Activated T-cell treated with anti-CD3 and anti-CD28 coated beads, Interleukin-2, amount 50 U/mL, for 72 hours (primary cell): ENCODE results near the gene DOCK9. TPM values are rescaled to one million over a fixed set of nuclear protein-coding genes. Genes with fewer than 3 reads are reported as not detected.

Experiments
- ATAC-seq, 2 donors: fragments of 150-1000 bp; cut with Tn5 transposase; replicated peaks in 1 of 2; 2 replicates each; pipeline ENCODE4 v1.10.0; 2021; ENCODE audit warnings: moderate library complexity in 2 of 2, mild to moderate bottlenecking in 1 of 2
- DNase-seq, 2 donors: peaks; one replicate each; pipeline ENCODE4 v3.0.0; 2021 to 2022; ENCODE audit warnings: mixed read lengths in 1 of 2
- H3K27ac Mint-ChIP-seq: one replicate; pipeline ENCODE4 v1.8.0; 2022; ENCODE audit warnings: mild to moderate bottlenecking, moderate library complexity, mixed read lengths
- H3K27me3 Mint-ChIP-seq: one replicate; pipeline ENCODE4 v1.8.0; 2022; ENCODE audit warnings: low read depth, mixed read lengths
- H3K36me3 Mint-ChIP-seq, 2 donors: one replicate each; pipeline ENCODE4 v1.8.0; 2022; ENCODE audit warnings: mixed read lengths in 2 of 2, mild to moderate bottlenecking in 1 of 2; ENCODE audit not compliant: insufficient read depth in 2 of 2
- H3K4me1 Mint-ChIP-seq: one replicate; pipeline ENCODE4 v1.8.0; 2022; ENCODE audit warnings: low read depth, mixed read lengths
- H3K4me3 Mint-ChIP-seq, 2 donors: one replicate each; pipeline ENCODE4 v1.8.0; 2022; ENCODE audit warnings: mild to moderate bottlenecking in 2 of 2, mixed read lengths in 2 of 2, moderate library complexity in 2 of 2
- H3K9me3 Mint-ChIP-seq, 2 donors: one replicate each; pipeline ENCODE4 v1.8.0; 2022; ENCODE audit warnings: mixed read lengths in 2 of 2
- total RNA-seq, 2 donors: library from RNA; stranded (reverse); gene quantifications; one replicate each; pipeline ENCODE4 v1.2.3, GENCODE V29; 2022

Gene DOCK9
- total RNA-seq, 2 donors from 2014 or later = 51.6 to 71.5 TPM

GRCh38 chr13:98774776-98775175 lies 203.1 kb downstream of the DOCK9 start:
- ATAC-seq = no peak
- no peaks in the 10 kb centered on the region for H3K4me1 Mint-ChIP-seq
- no peak overlapping the region for H3K27ac Mint-ChIP-seq
- peaks cover 0 to 12% of the 10 kb centered on the region in 2 donors for H3K9me3 Mint-ChIP-seq
- H3K36me3 Mint-ChIP-seq = peaks cover 0 to 9% of the 10 kb centered on the region in 2 donors
- H3K27me3 Mint-ChIP-seq = peaks cover 14% of the 10 kb centered on the region
- H3K4me3 Mint-ChIP-seq = no peak overlapping the region
- no peak for DNase-seq

- no peak overlapping the region for H3K27ac Mint-ChIP-seq
- peaks cover 0 to 10% of the 10 kb centered on the region in 2 donors for H3K36me3 Mint-ChIP-seq
- peaks cover 12% of the 10 kb centered on the region for H3K27me3 Mint-ChIP-seq
- H3K4me3 Mint-ChIP-seq = no peak overlapping the region
- no peak for ATAC-seq
- H3K9me3 Mint-ChIP-seq = peaks cover 0 to 19% of the 10 kb centered on the region in 2 donors
- no peak for DNase-seq
- H3K4me1 Mint-ChIP-seq = no peaks in the 10 kb centered on the region
Measured at GRCh38 chr13:98773921-98774320, 203.9 kb downstream of the DOCK9 start.

GRCh38 chr13:98772794-98773452 lies 204.9 kb downstream of the DOCK9 start:
- no peak for ATAC-seq

GRCh38 chr13:98771838-98772611 lies 205.8 kb downstream of the DOCK9 start:
- no peak for ATAC-seq
- no peak for DNase-seq
- Mint-ChIP-seq H3K27ac (no peak overlapping the region), H3K36me3 (peaks cover 0 to 10% of the 10 kb centered on the region in 2 donors), H3K27me3 (peaks cover 7% of the 10 kb centered on the region), H3K4me3 (no peak overlapping the region), H3K4me1 (no peaks in the 10 kb centered on the region), H3K9me3 (peaks cover 0 to 20% of the 10 kb centered on the region in 2 donors)

More at GRCh38 chr13:98772794-98773452, 204.9 kb downstream of the DOCK9 start:
- Mint-ChIP-seq H3K9me3 (peaks cover 0 to 20% of the 10 kb centered on the region in 2 donors), H3K36me3 (peaks cover 0 to 10% of the 10 kb centered on the region in 2 donors), H3K4me3 (no peak overlapping the region), H3K4me1 (no peaks in the 10 kb centered on the region), H3K27me3 (peaks cover 9% of the 10 kb centered on the region), H3K27ac (no peak overlapping the region)
- no peak for DNase-seq

- Mint-ChIP-seq H3K27ac (no peak overlapping the region), H3K9me3 (peaks cover 0 to 20% of the 10 kb centered on the region in 2 donors), H3K27me3 (peaks cover 14% of the 10 kb centered on the region), H3K4me3 (no peak overlapping the region), H3K4me1 (no peaks in the 10 kb centered on the region), H3K36me3 (peaks cover 0 to 10% of the 10 kb centered on the region in 2 donors)
- DNase-seq = no peak
- no peak for ATAC-seq
Measured at GRCh38 chr13:98769736-98770135, 208.1 kb downstream of the DOCK9 start.

GRCh38 chr13:98768522-98768921 lies 209.3 kb downstream of the DOCK9 start:
- Mint-ChIP-seq H3K4me1 (no peaks in the 10 kb centered on the region), H3K4me3 (no peak overlapping the region)

GRCh38 chr13:98766697-98767096 lies 211.2 kb downstream of the DOCK9 start:
- no peaks in the 10 kb centered on the region for H3K4me1 Mint-ChIP-seq
- H3K27me3 Mint-ChIP-seq = peaks cover 14% of the 10 kb centered on the region
- H3K36me3 Mint-ChIP-seq = peaks cover 0 to 10% of the 10 kb centered on the region in 2 donors
- peaks cover 0 to 23% of the 10 kb centered on the region in 2 donors for H3K9me3 Mint-ChIP-seq
- no peak overlapping the region for H3K27ac Mint-ChIP-seq
- ATAC-seq = no peak
- no peak for DNase-seq
- no peak overlapping the region for H3K4me3 Mint-ChIP-seq

More at GRCh38 chr13:98768522-98768921, 209.3 kb downstream of the DOCK9 start:
- H3K27ac Mint-ChIP-seq = no peak overlapping the region
- H3K36me3 Mint-ChIP-seq = peaks cover 0 to 10% of the 10 kb centered on the region in 2 donors
- H3K9me3 Mint-ChIP-seq = peaks cover 0 to 20% of the 10 kb centered on the region in 2 donors
- H3K27me3 Mint-ChIP-seq = peaks cover 14% of the 10 kb centered on the region
- no peak for ATAC-seq
- DNase-seq = no peak

- ATAC-seq = no peak
- no peak for DNase-seq
- peaks cover 0 to 7% of the 10 kb centered on the region in 2 donors for H3K36me3 Mint-ChIP-seq
- no peaks in the 10 kb centered on the region for H3K4me1 Mint-ChIP-seq
- no peak overlapping the region for H3K27ac Mint-ChIP-seq
- peaks cover 0 to 19% of the 10 kb centered on the region in 2 donors for H3K9me3 Mint-ChIP-seq
- H3K27me3 Mint-ChIP-seq = peaks cover 17% of the 10 kb centered on the region
- no peak overlapping the region for H3K4me3 Mint-ChIP-seq
Measured at GRCh38 chr13:98765996-98766519, 211.8 kb downstream of the DOCK9 start.

GRCh38 chr13:98761986-98762616 lies 215.8 kb downstream of the DOCK9 start:
- H3K27ac Mint-ChIP-seq = no peak overlapping the region
- H3K4me1 Mint-ChIP-seq = no peaks in the 10 kb centered on the region
- peaks cover 29% of the 10 kb centered on the region for H3K27me3 Mint-ChIP-seq
- peaks cover 3 to 5% of the 10 kb centered on the region in 2 donors for H3K36me3 Mint-ChIP-seq
- DNase-seq (no peak), ATAC-seq (no peak)
- peak overlapping the region; percentile 26 to 61 for H3K4me3 Mint-ChIP-seq
- peaks cover 2 to 9% of the 10 kb centered on the region in 2 donors for H3K9me3 Mint-ChIP-seq

- H3K36me3 Mint-ChIP-seq = peaks cover 3 to 5% of the 10 kb centered on the region in 2 donors
- H3K9me3 Mint-ChIP-seq = peaks cover 2 to 9% of the 10 kb centered on the region in 2 donors
- peaks cover 34% of the 10 kb centered on the region for H3K27me3 Mint-ChIP-seq
- peak overlapping the region; percentile 26 to 61 for H3K4me3 Mint-ChIP-seq
- H3K27ac Mint-ChIP-seq = no peak overlapping the region
- no peak for ATAC-seq
- no peaks in the 10 kb centered on the region for H3K4me1 Mint-ChIP-seq
- DNase-seq = no peak
Measured at GRCh38 chr13:98761126-98761985, 216.5 kb downstream of the DOCK9 start.

GRCh38 chr13:98755729-98756128 lies 222.1 kb downstream of the DOCK9 start:
- ATAC-seq (no peak), DNase-seq (no peak)
- Mint-ChIP-seq H3K27ac (no peak overlapping the region), H3K4me1 (no peaks in the 10 kb centered on the region), H3K4me3 (no peak overlapping the region), H3K9me3 (peaks cover 6 to 8% of the 10 kb centered on the region in 2 donors), H3K27me3 (peaks cover 54% of the 10 kb centered on the region), H3K36me3 (peaks cover 9 to 10% of the 10 kb centered on the region in 2 donors)

GRCh38 chr13:98755116-98755515 lies 222.7 kb downstream of the DOCK9 start:
- H3K4me3 Mint-ChIP-seq = no peak overlapping the region
- ATAC-seq = no peak
- H3K4me1 Mint-ChIP-seq = no peaks in the 10 kb centered on the region
- no peak for DNase-seq
- H3K36me3 Mint-ChIP-seq = peaks cover 5 to 7% of the 10 kb centered on the region in 2 donors
- peaks cover 55% of the 10 kb centered on the region for H3K27me3 Mint-ChIP-seq
- H3K27ac Mint-ChIP-seq = no peak overlapping the region
- H3K9me3 Mint-ChIP-seq = peaks cover 4 to 6% of the 10 kb centered on the region in 2 donors
